OCI-LY7 (cell line): ENCODE results near the gene HAND2.

Experiments
- EZH2phosphoT487 ChIP-seq: fragments of 200-600 bp; sonication (generic); IDR thresholded peaks from 2 replicates; pipeline ENCODE4 v1.6.1; 2018; ENCODE audit warnings: low read depth, borderline replicate concordance, mild to moderate bottlenecking, mixed run types, antibody characterized with exemption, low read length, moderate library complexity, mixed read lengths
- TF ChIP-seq, protein P1 (sequence below): fragments of 200-600 bp; sonication (generic); conservative IDR thresholded peaks from 2 replicates; pipeline ENCODE4 v1.5.1; 2014; ENCODE audit warnings: mild to moderate bottlenecking, antibody characterized with exemption, low read length, moderate library complexity, mixed read lengths

DNA sequence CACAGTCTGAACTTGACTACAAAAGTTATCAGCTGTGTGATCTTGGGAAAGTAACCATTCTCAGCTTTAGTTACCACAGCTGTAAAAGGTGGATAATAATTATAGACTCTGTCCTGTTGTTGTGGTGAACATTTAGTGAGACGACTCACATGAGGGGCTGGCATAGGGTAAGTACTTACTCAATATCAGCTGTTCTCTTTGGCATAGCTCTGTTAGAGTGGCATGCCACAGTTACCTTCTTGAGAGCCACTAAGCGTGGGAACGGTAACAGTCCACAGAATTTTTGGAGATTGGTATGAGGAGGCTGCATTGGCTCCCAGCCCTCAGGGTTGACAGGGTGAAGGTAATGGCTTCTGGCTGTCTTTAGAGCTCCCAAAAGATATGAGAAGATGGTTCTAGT lies 13.2 kb upstream of the HAND2 start:
- TF ChIP-seq, protein P1, sequence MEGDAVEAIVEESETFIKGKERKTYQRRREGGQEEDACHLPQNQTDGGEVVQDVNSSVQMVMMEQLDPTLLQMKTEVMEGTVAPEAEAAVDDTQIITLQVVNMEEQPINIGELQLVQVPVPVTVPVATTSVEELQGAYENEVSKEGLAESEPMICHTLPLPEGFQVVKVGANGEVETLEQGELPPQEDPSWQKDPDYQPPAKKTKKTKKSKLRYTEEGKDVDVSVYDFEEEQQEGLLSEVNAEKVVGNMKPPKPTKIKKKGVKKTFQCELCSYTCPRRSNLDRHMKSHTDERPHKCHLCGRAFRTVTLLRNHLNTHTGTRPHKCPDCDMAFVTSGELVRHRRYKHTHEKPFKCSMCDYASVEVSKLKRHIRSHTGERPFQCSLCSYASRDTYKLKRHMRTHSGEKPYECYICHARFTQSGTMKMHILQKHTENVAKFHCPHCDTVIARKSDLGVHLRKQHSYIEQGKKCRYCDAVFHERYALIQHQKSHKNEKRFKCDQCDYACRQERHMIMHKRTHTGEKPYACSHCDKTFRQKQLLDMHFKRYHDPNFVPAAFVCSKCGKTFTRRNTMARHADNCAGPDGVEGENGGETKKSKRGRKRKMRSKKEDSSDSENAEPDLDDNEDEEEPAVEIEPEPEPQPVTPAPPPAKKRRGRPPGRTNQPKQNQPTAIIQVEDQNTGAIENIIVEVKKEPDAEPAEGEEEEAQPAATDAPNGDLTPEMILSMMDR = no peak
- TF ChIP-seq EZH2phosphoT487 = no peak
